HG02852 (cell line): ENCODE results near the gene GJA4.
"Not testable (repeated sequence)": the region's sequence is repeated elsewhere in the genome, so short reads cannot be mapped to it uniquely, and the experiment has no call there.

Experiments
- ATAC-seq: cut with Tn5 transposase; IDR thresholded peaks from one replicate; pipeline ENCODE4 v1.9.1; 2021; ENCODE audit warnings: mild to moderate bottlenecking, moderate library complexity; ENCODE audit not compliant: unreplicated experiment

The GJA4 gene

GRCh38 chr1:34787461-34788420 is 5.1 kb upstream of the GJA4 start:
- no peak for ATAC-seq

- no peak for ATAC-seq
These were observed 1.8 kb upstream of the GJA4 start for GRCh38 chr1:34790985-34791384.

DNA sequence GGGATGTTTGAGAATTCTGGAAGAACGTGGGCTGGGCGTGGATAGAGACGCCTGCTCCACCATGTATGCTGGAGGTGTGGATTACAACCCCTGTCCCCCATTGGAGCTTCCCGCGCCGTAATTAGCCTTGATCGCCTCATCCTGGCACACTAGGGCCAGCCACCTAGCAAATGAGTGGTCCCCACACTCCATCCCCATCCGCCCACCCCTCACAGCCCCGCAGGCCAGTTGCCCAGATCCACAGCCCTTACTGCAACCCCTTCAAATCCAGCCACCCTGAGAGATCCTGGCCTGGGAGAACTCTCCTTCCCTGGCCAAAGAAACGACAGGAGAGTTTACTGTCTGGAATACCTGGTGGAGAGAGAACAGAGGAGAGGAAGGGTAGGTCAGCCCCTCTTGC is 375 bp upstream of the GJA4 start:
- no peak for ATAC-seq

- ATAC-seq: no peak
These were observed 1.4 kb downstream of the GJA4 start for GRCh38 chr1:34794001-34794789.

GRCh38 chr1:34794790-34795180 is 2.0 kb downstream of the GJA4 start:
- ATAC-seq: no peak

DNA sequence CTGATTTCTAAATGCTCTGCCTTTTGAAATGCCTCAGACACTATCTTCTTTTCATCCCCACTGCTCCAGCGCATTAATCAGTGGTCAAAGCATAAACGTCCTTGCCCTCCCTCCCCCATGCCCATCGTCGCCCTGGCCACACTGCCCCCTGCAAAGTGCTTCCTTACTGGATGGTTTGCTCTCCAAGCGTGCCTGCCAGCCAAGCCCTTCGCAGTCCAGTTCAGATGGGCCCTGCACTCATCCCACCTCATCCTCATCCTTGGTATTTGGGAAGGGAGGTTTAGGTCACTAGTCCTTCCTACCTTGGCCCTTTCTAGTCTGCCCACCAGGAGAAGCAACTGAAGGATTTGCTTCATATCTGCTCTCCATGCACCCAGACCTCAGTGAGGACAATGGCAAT is 3.1 kb downstream of the GJA4 start:
- ATAC-seq: no peak

DNA sequence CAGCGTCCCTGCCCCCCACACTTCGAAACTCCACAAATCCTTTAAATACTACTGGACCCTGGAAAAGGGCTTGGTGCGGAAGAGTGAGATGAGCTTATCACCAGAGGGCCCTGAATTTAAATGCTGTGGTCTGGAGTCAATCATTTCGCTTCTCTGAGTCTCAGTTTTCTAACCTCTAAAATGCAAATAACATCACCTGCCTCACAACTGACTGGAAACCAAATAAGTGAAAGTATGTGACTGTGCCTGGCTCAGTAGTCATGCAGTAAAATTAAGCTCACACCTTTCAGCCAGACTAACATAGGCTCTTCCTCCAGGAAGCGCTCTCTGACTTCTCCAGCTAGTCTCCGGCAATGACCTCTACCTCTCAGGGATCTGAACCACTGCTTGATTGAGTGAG is 4.2 kb downstream of the GJA4 start:
- peak; percentile 67 for ATAC-seq

- ATAC-seq: no peak
These were observed 7.4 kb downstream of the GJA4 start for GRCh38 chr1:34800214-34800613.

DNA sequence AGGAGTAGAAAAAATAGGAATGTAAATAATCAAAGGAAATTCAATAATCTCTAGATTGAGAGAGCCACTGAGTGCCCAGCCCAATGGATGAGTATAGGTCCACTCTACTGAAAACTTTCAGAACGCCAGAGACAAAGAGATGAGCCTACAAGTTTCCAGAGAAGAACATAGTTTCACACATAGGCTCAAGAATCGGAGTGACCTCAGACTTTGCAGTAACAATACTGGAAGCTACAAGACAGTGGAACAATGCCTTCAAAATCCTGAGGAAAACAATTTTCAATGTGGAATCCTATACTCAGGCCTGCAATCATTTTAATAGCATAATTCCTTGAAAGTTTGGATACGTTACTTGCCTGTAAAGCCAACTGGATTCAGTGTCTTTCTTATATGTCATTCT is 11.0 kb downstream of the GJA4 start:
- ATAC-seq: no peak

GRCh38 chr1:34806396-34806795 is 13.6 kb downstream of the GJA4 start:
- no peak for ATAC-seq

DNA sequence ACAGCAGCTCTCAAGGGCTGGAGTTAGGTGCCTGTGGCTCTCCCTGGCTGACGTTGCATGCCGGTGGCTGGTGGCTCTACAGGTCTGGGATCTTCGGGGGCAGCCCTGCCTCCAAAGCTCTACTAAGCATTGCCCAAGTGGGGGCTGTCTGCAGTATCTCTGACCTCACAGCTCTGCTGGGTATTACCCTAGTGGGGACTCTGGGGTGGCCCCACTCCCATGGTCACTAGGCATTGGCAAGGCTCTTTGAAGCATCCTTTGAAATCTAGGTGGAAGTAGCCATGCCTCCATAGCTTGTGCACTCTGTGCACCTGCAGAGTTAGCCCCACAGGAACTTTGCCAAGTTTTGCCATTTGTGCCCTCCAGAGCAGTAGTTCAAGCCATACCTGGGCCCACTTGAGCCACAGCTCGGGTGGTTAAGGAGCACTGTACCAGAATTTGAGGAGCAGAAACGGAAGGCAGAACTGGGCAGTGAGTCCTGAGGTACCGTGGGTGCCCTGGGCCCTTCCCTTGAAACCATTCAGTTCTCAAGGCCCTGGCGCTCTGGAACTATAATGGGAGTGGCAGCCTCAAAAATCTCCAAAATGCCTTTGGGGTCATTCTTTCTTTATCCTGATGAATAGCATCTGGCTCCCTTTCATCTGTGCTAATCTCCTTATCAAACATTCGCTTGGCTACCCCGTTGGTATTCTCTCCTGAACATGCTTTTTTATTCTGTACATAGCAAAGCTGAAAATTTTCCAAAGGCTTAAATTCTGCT is 15.4 kb downstream of the GJA4 start:
- no peak for ATAC-seq

GRCh38 chr1:34810781-34811180 is 18.0 kb downstream of the GJA4 start:
- not testable (repeated sequence) for ATAC-seq

GRCh38 chr1:34816332-34816731 is 23.5 kb downstream of the GJA4 start:
- no peak for ATAC-seq

DNA sequence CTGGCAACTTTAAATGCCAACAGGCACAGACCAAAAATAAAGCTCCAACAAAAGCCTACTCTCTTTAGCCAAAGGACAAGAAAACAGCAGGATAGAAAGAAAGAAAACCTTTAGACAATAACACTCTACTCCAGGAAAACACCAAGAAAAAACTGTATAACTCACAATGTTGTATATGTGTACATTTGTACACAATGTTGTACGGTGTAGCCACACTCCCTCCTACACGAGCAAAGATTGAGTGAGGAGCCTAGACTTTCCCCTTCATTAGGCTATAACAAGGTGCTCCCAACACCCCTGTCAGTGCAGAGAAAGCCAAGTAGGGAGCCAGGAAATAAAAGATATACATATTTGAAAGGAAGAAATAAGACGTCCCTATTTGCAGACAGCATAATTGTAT is 24.0 kb downstream of the GJA4 start:
- ATAC-seq: no peak

DNA sequence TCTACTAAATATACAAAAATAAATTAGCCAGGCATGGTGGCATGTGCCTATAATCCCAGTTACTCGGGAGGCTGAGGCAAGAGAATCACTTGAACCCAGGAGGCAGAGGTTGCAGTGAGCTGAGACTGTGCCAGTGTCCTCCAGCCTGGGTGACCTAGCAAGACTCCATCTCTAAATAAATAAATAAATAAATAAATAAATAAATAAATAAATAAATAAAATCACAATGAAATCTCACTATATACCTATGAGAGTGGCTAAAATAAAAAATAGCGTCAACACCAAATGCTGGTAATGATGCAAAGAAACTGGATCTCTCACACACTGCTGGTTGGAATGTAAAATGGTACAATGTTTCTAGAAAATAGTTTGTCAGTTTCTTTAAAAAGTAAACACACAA is 26.1 kb downstream of the GJA4 start:
- ATAC-seq: not testable (repeated sequence)

GRCh38 chr1:34822202-34822601 is 29.4 kb downstream of the GJA4 start:
- ATAC-seq: no peak

DNA sequence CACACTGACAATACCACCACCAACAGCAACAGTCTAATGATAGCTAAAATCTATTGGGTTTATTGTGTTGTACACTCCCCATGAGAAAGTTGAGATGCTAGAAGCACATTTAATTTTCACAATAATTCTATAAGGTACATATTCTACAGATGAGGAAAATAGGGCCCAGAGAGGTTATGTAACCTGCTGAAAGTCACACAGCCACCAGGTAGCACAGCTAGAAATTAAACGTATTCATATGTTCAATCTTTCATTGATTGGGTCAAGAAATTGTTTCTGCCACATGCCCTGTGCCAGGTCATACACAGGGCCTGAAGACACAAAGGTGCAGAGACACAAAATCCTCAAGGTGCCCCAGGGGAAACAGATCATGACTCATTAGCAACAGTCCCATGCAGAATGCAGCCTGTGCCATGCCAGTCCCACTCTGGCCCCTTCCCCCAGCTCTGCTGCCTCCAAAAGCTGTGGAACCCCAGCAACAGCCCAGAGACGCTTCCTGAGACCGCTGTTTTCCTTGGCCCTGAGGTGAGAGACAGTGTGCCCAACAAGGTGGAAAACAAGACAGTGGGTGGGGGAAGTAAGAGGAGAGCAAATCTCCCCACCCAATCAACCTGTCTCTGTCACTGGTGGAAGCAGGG is 32.1 kb downstream of the GJA4 start:
- no peak for ATAC-seq

DNA sequence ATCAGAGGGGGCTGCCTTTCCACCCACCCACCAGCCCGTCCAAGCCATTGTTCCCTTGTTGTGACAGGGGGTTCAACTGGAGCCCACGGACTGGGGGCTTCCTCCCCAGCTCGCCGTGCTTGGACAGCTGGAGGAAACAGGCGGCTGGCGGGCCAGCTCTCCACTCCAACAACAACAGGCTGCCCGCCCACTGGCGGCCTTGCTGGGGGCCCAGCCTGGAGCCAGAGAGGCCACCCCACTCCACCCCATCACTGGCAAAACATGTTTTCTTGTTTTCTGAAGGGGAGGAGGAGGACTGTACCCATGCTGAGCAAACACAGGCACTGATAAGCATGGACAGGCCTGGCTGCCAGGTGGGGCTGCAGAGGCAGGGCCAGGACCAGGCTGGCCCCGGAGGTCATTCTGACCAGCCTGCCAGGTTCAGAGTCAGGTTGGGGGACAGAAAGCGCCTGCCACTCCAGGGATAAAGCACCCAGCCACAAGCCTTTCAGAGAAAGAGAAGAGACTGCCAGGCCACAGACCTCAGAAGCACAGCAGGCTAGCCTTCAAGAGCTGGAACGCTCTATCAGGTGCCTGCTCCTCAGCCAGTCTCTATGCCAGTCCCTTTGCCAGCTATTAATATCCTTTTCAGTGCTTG is 32.8 kb downstream of the GJA4 start:
- no peak for ATAC-seq

DNA sequence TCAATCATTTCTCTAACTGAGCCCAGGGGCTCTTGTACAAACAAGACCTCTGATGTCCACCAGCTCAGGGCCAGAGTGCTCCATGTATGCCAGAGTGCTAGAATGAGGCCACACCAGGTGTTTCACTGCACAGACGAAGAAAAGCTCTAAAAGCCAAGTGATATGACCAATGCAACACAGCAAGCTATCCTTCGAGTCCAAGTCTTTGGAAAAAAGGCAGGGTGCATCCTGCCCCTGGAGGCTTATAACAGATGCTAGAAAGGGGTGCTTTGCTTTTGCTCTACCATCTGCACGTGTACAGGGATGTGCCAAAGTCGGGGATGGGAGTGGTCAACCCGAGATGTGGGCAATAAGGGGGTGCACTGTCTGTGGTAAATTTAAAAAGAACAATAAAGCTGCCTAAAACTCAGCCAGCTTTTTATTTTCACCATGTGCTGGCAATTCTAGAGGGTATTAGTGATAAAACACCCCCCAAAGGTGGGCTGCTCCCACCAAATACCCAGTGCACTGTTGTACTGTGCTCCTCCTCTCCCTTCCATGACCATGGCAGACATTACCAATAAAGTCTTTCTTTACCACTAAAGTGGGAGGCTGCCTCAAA is 34.6 kb downstream of the GJA4 start:
- ATAC-seq: no peak

DNA sequence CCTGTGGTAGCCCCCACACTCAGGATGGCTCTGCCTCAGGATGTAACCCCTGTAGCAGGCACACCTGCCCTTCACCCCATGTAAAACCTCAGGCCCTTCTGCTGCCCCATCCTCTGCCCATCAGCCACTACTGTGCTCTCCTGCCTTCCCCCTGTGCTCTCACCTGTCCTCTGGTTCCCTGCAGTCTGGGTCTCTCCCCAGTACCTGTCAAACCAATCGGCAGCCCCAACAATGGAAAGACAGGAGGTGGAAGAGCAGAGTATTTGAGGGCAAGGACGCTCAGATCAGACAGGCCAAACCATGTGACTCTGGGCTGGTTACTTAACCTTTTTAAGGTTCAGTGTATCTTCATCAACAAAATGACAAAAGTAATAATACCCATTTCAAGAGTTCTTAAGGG is 35.8 kb downstream of the GJA4 start:
- no peak for ATAC-seq
